ENCODE data around the gene GNAT2. TPM values are rescaled to one million over a fixed set of nuclear protein-coding genes. Genes with fewer than 3 reads are reported as not detected.

Gene GNAT2
- total RNA-seq, 1 donor from 2014 or later: 0.57 TPM

DNA sequence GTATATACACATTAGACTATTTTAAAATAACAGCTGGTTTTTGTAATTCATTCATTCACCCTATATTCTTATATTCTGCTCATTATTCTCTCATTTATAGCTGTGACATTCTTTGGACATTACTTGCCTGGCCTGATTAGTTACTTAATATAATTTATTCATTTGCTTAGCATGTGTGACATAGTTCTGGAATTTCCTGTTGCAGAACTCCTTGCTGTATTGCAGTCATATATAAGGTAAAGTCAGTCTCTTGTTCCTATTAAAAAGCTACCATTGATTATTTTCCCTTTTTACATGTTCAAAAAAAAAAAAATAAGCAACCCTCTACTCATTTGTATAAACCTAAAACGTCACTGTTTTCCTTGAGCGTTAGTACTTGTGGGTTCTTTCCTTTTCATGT, 23.9 kb downstream of the GNAT2 start:
- Mint-ChIP-seq H3K27me3 (no peaks in the 10 kb centered on the region), H3K36me3 (ENCODE audit: insufficient read depth) (peaks cover 8% of the 10 kb centered on the region), H3K4me1 (ENCODE audit: low read depth) (peaks cover 2% of the 10 kb centered on the region), H3K27ac (no peak overlapping the region), H3K9me3 (ENCODE audit: low read depth) (no peaks in the 10 kb centered on the region), H3K4me3 (ENCODE audit: low read depth) (no peak overlapping the region)
- TF ChIP-seq, protein P1, sequence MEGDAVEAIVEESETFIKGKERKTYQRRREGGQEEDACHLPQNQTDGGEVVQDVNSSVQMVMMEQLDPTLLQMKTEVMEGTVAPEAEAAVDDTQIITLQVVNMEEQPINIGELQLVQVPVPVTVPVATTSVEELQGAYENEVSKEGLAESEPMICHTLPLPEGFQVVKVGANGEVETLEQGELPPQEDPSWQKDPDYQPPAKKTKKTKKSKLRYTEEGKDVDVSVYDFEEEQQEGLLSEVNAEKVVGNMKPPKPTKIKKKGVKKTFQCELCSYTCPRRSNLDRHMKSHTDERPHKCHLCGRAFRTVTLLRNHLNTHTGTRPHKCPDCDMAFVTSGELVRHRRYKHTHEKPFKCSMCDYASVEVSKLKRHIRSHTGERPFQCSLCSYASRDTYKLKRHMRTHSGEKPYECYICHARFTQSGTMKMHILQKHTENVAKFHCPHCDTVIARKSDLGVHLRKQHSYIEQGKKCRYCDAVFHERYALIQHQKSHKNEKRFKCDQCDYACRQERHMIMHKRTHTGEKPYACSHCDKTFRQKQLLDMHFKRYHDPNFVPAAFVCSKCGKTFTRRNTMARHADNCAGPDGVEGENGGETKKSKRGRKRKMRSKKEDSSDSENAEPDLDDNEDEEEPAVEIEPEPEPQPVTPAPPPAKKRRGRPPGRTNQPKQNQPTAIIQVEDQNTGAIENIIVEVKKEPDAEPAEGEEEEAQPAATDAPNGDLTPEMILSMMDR (IDR thresholded peaks at IDR 0.05; ENCODE audit: unreplicated experiment): no peak
- no peak for DNase-seq (ENCODE audit: low spot score, unreplicated experiment)

DNA sequence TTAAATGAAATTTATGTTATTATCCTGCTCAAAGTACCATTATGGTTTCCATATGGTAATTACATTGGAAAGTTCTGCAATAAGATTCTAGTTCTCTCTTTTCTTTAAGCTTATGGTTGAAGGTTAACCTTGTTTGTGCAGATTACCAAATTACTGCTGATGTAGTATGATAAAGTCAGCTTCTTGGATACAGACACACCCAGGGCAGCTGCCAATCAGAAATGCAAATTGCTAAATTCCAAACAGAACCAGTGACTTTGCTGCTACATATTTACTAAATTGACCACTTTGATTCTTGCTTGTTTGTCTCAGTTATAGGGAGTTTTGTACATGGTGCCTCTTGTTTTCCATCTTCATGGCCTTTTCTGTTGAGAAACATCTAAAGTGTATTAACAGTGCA, 26.5 kb downstream of the GNAT2 start:
- Mint-ChIP-seq H3K9me3 (ENCODE audit: low read depth) (no peaks in the 10 kb centered on the region), H3K27me3 (no peaks in the 10 kb centered on the region), H3K4me1 (ENCODE audit: low read depth) (peaks cover 6% of the 10 kb centered on the region), H3K4me3 (ENCODE audit: low read depth) (no peak overlapping the region), H3K36me3 (ENCODE audit: insufficient read depth) (peaks cover 25% of the 10 kb centered on the region), H3K27ac (no peak overlapping the region)
- no peak for DNase-seq (ENCODE audit: low spot score, unreplicated experiment)
- TF ChIP-seq, protein P1 (IDR thresholded peaks at IDR 0.05; ENCODE audit: unreplicated experiment): no peak

DNA sequence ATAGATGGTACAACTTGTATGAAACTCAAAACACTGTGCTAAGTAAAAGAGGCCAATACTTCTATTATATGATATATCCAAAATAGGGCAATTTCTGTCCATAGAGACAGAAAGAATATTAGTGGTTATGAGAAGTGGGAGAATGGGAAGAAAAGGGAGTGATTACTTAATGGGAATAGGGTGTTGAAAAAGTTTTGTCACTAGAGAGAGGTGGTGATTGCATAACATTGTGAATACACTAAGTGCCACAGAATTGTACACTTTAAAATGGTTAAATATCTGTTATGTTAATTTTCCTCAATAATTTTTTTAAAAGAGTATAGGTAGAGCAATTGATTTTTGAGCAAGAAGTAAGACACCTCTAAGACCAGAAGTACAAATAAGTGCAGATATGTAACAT, 29.7 kb downstream of the GNAT2 start:
- Mint-ChIP-seq H3K4me3 (ENCODE audit: low read depth) (no peak overlapping the region), H3K27ac (no peak overlapping the region), H3K36me3 (ENCODE audit: insufficient read depth) (peaks cover 39% of the 10 kb centered on the region), H3K9me3 (ENCODE audit: low read depth) (no peaks in the 10 kb centered on the region), H3K27me3 (no peaks in the 10 kb centered on the region), H3K4me1 (ENCODE audit: low read depth) (peaks cover 6% of the 10 kb centered on the region)
- DNase-seq (ENCODE audit: low spot score, unreplicated experiment): no peak
- TF ChIP-seq, protein P1 (IDR thresholded peaks at IDR 0.05; ENCODE audit: unreplicated experiment): no peak

DNA sequence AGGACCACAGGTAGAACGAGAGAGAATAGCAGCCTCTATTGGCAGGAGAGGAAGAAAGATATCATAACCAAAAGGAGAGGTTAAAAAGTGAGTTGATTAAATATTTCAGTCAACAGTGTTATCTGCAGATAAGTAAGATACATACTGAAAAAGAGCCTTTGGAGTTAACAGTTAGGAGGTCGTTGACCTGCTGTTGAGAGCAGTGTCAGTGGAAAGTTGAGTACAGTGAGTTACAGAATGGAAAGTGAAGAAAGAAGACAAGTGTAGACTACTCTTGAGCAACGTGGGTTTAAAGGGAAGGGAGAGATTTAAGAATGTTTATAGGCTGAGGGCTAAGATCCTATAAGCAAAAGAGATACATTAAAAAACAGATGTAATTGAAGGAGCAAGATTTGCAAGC, 30.2 kb downstream of the GNAT2 start:
- DNase-seq (ENCODE audit: low spot score, unreplicated experiment): no peak
- TF ChIP-seq, protein P1 (IDR thresholded peaks at IDR 0.05; ENCODE audit: unreplicated experiment): no peak
- H3K4me1 Mint-ChIP-seq (ENCODE audit: low read depth): peaks cover 6% of the 10 kb centered on the region
- H3K27me3 Mint-ChIP-seq: no peaks in the 10 kb centered on the region
- H3K4me3 Mint-ChIP-seq (ENCODE audit: low read depth): no peak overlapping the region
- H3K9me3 Mint-ChIP-seq (ENCODE audit: low read depth): no peaks in the 10 kb centered on the region
- H3K36me3 Mint-ChIP-seq (ENCODE audit: insufficient read depth): peaks cover 37% of the 10 kb centered on the region
- H3K27ac Mint-ChIP-seq: no peak overlapping the region

DNA sequence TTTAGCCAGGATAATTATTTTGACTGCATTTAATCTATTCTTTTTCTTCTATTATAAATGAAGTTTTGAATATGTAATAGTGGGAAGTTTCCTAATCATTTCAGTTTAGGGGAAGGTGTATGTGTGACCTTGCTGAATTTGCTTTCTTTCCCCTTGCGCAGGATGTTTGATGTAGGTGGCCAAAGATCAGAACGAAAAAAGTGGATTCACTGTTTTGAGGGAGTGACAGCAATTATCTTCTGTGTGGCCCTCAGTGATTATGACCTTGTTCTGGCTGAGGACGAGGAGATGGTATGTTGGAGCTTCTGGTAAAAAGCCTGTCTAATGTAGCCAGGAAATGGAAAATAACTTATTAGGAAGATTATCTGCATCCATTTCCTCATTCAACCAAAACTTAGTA, 33.4 kb downstream of the GNAT2 start:
- Mint-ChIP-seq H3K9me3 (ENCODE audit: low read depth) (no peaks in the 10 kb centered on the region), H3K4me3 (ENCODE audit: low read depth) (no peak overlapping the region), H3K4me1 (ENCODE audit: low read depth) (peaks cover 6% of the 10 kb centered on the region), H3K36me3 (ENCODE audit: insufficient read depth) (peaks cover 38% of the 10 kb centered on the region), H3K27me3 (no peaks in the 10 kb centered on the region), H3K27ac (no peak overlapping the region)
- no peak for DNase-seq (ENCODE audit: low spot score, unreplicated experiment)
- TF ChIP-seq, protein P1 (IDR thresholded peaks at IDR 0.05; ENCODE audit: unreplicated experiment): no peak
